B cell (primary cell): Measurements from ENCODE around the gene TMEM255B.

ENCODE experiments used
- EZH2 ChIP-seq: IDR thresholded peaks from 2 replicates; pipeline ENCODE4 v1.6.1; 2012; ENCODE audit warnings: borderline replicate concordance, low read depth, mild to moderate bottlenecking, moderate library complexity, low read length; ENCODE audit not compliant: insufficient read depth, poor library complexity, severe bottlenecking
- TF ChIP-seq, protein P1 (sequence below): fragments of 200-600 bp; IDR thresholded peaks from one replicate; pipeline ENCODE4 v1.8.0; 2022; ENCODE audit warnings: antibody characterized with exemption, mild to moderate bottlenecking

DNA sequence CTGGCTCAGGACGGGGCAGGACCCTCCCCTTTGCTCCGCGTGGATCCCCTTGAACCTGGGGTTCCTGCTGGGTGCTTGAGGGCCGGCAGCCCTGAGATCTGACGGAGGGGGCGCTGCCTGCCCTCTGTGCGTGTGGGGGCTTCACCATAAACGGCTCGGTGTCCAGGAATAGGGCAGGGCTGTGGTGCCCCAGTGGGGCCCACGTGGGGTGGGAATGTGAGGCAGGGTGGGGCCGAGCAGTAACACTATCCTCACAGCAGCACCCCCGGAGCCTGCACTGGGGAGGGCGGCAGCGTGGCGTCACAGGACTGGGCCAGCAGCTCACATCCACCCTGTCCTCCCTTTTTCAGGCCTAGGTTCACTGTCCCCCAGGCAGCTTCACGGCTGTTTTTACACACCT is 66.8 kb downstream of the TMEM255B start:
- TF ChIP-seq, protein P1, sequence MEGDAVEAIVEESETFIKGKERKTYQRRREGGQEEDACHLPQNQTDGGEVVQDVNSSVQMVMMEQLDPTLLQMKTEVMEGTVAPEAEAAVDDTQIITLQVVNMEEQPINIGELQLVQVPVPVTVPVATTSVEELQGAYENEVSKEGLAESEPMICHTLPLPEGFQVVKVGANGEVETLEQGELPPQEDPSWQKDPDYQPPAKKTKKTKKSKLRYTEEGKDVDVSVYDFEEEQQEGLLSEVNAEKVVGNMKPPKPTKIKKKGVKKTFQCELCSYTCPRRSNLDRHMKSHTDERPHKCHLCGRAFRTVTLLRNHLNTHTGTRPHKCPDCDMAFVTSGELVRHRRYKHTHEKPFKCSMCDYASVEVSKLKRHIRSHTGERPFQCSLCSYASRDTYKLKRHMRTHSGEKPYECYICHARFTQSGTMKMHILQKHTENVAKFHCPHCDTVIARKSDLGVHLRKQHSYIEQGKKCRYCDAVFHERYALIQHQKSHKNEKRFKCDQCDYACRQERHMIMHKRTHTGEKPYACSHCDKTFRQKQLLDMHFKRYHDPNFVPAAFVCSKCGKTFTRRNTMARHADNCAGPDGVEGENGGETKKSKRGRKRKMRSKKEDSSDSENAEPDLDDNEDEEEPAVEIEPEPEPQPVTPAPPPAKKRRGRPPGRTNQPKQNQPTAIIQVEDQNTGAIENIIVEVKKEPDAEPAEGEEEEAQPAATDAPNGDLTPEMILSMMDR: no peak
- TF ChIP-seq EZH2: no peak
